Measurements from ENCODE around the gene CYTH1. TPM values are rescaled to one million over a fixed set of nuclear protein-coding genes. Genes with fewer than 3 reads are reported as not detected.

The CYTH1 gene
- total and polyA plus RNA-seq, 10 of the 15 experiments (the other 5 are each of a cell fraction or from before 2014, with no cell fraction given): 6.6 to 188 (median 145) TPM

DNA sequence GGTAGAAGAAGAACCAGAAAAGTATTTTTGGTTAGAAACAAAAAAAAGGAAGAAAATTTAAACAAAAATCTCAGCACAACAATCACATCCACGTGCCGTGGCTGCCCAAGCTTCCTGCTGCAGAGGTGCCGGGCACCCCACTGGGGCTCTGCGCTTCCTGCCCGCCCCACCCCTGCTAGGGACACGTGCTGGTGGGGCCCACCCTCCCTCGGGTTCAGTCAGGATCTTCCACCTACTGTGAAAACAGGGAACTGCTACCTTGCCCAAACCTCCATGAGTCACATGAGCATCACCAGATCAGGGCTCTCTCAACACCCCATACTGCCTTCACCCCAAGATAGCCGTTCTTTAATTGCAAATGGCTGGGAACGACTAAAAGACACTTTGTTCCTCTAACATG, 24.4 kb upstream of the CYTH1 start:
- Histone ChIP-seq H3K36me3 (ENCODE audit: control insufficient read depth in 2 of 2, insufficient read depth in 2 of 2, low read length in 1 of 2) (peaks cover 38 to 40% of the 10 kb centered on the region in 2 experiments), H3K4me3 (no peak overlapping the region), H3K4me1 (ENCODE audit: control insufficient read depth, insufficient read depth, low read length) (no peaks in the 10 kb centered on the region), H3K27ac (ENCODE audit: control insufficient read depth, insufficient read depth) (no peak overlapping the region), H3K79me2 (ENCODE audit: control insufficient read depth, insufficient read depth, low read length) (no peaks in the 10 kb centered on the region), H3K9ac (ENCODE audit: control insufficient read depth, insufficient read depth, low read length) (no peak overlapping the region), H4K20me1 (ENCODE audit: control insufficient read depth, insufficient read depth) (no peaks in the 10 kb centered on the region), H3K27me3 (replicated peaks in 1 of 2; ENCODE audit: control insufficient read depth in 2 of 2, insufficient read depth in 2 of 2, low read length in 1 of 2) (no peaks in the 10 kb centered on the region), H3K4me2 (ENCODE audit: control insufficient read depth, insufficient read depth) (no peak overlapping the region), H2AFZ (ENCODE audit: control insufficient read depth, low read depth, low read length) (no peak overlapping the region), H3K9me3 (replicated peaks; ENCODE audit: control insufficient read depth, insufficient read depth, low read length) (no peaks in the 10 kb centered on the region)
- POLR2A ChIA-PET: no interaction called here
- ATAC-seq (peak; percentile 53), DNase-seq (ENCODE audit: low read depth, low spot score) (no peak), FAIRE-seq (no peak)
- RAD21 ChIA-PET (ENCODE audit: unreplicated experiment): no interaction called here
- SMC1A ChIA-PET (ENCODE audit: uncharacterized antibody, unreplicated experiment): no interaction called here
- intact Hi-C loops (cut with micrococcal nuclease; ENCODE audit: unreplicated experiment) (no loop called here), in situ Hi-C loops (cut with MboI) (no loop called here)
- CTCF ChIA-PET: interaction anchor here (0.7 kb wide), 1 partner anchor 99 kb away, joined by 3 read pairs; no protein-coding TSS in a partner anchor
- TF ChIP-seq SPI1 (IDR thresholded peaks at IDR 0.05; ENCODE audit: borderline replicate concordance, insufficient read depth, low read depth, low read length) (0 out of 2 replicates have a peak, but pooled peaks have one; percentile 5), ZZZ3 (IDR thresholded peaks at IDR 0.05; ENCODE audit: control insufficient read depth, insufficient read length, low read depth) (no peak), ZNF207 (IDR thresholded peaks at IDR 0.05; ENCODE audit: borderline replicate concordance) (no peak), ZBTB33 (IDR thresholded peaks at IDR 0.05) (no peak), BCL11A (IDR thresholded peaks at IDR 0.05; ENCODE audit: low read depth, low read length) (no peak), SUZ12 (IDR thresholded peaks at IDR 0.05; ENCODE audit: unreplicated experiment) (no peak), ZBED1 (IDR thresholded peaks at IDR 0.05; ENCODE audit: borderline replicate concordance) (no peak), NFYA (IDR thresholded peaks at IDR 0.05; ENCODE audit: borderline replicate concordance, low read depth, low read length) (no peak), ATF7 (IDR thresholded peaks at IDR 0.05; ENCODE audit: low read depth) (no peak)
- TF ChIP-seq, protein P1, sequence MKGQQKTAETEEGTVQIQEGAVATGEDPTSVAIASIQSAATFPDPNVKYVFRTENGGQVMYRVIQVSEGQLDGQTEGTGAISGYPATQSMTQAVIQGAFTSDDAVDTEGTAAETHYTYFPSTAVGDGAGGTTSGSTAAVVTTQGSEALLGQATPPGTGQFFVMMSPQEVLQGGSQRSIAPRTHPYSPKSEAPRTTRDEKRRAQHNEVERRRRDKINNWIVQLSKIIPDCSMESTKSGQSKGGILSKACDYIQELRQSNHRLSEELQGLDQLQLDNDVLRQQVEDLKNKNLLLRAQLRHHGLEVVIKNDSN (IDR thresholded peaks at IDR 0.05; ENCODE audit: borderline replicate concordance, extremely low read length, insufficient read depth, low read depth, low read length): peak; percentile 29
- no TSS peak for BruUV-seq (replicated peaks)
- WGBS (ENCODE audit: insufficient coverage, insufficient replicate concordance, low lambda C conversion rate, missing lambda C conversion rate): 54% methylated on average over 9 of the region's 9 CpGs

Measured in GM12878 (cell line).